Stomach (tissue), 9 donors: ENCODE results near the gene GATA2. TPM values are rescaled to one million over a fixed set of nuclear protein-coding genes. Genes with fewer than 3 reads are reported as not detected.

ENCODE experiments used
- DNase-seq, 2 donors: peaks; one replicate each; pipeline versions ENCODE4 v3.0.0 to v3.0.0-alpha.2; 2013 to 2019
- H3K27ac ChIP-seq, 5 donors: fragments of 200-600 bp in 4 of 5; sonication (generic) in 4 of 5; one replicate each; pipeline ENCODE4 v1.5.1; 2013 to 2019; ENCODE audit warnings: mild to moderate bottlenecking in 1 of 5, moderate library complexity in 1 of 5
- H3K27me3 ChIP-seq, 3 donors: fragments of 200-600 bp; sonication (generic); one replicate each; pipeline ENCODE4 v1.5.1; 2017 to 2019; ENCODE audit warnings: mixed run types in 1 of 3
- H3K36me3 ChIP-seq, 4 donors: fragments of 200-600 bp; sonication (generic); 1 replicate in 3 of 4; 2 replicates in 1 of 4; pipeline ENCODE4 v1.5.1; 2016 to 2019
- H3K4me1 ChIP-seq, 4 donors: fragments of 200-600 bp; sonication (generic); one replicate each; pipeline ENCODE4 v1.5.1; 2016 to 2019
- H3K4me3 ChIP-seq, 4 donors: fragments of 200-600 bp; sonication (generic) in 3 of 4; one replicate each; pipeline ENCODE4 v1.5.1; 2016 to 2019; ENCODE audit warnings: mild to moderate bottlenecking in 1 of 4
- H3K9me3 ChIP-seq, 4 donors: fragments of 200-600 bp; sonication (generic); one replicate each; pipeline ENCODE4 v1.5.1; 2016 to 2019
- EP300 ChIP-seq: sonication (generic); formaldehyde crosslinking; IDR thresholded peaks from one replicate; pipeline ENCODE4 v1.6.1; 2017; ENCODE audit warnings: antibody characterized with exemption
- POLR2A ChIP-seq, 4 donors: fragments of 450-650 bp; IDR thresholded peaks; one replicate each; pipeline ENCODE4 v1.6.1; 2016; ENCODE audit warnings: antibody characterized with exemption in 4 of 4, control low read depth in 2 of 4, mild to moderate bottlenecking in 1 of 4, moderate library complexity in 1 of 4
- POLR2AphosphoS5 ChIP-seq, 3 donors: sonication (generic); formaldehyde crosslinking; IDR thresholded peaks; one replicate each; pipeline ENCODE4 v1.6.1; 2016; ENCODE audit warnings: antibody characterized with exemption in 3 of 3
- WGBS, 5 donors: extraction: QIAGEN DNeasy Blood & Tissue Kit in 3 of 5; methylation state at CpG; one replicate each; pipeline versions ENCODE4 v1.1.5 to v1.1.7; 2013 to 2018; 5-methylcytosine and 5-hydroxymethylcytosine counted together
- intact Hi-C: fragments of 100-400 bp; cut with DNase I; formaldehyde crosslinking; loops from one replicate; pipeline ENCODE4 v1.15.1; 2023; ENCODE audit warnings: low total_unique reads
- polyA plus RNA-seq, 3 donors: library from polyadenylated mRNA; stranded (reverse); fragments of 200-250 nt; gene quantifications; one replicate each; pipeline ENCODE4 v1.2.3, GENCODE V29; 2013
- total RNA-seq, 5 donors: library from RNA; depleted of rRNA; stranded (reverse); fragments of >200 nt; gene quantifications; one replicate each; pipeline versions ENCODE4 v1.1.0 to v1.2.3, GENCODE V29; 2014 to 2016
- TF ChIP-seq, protein P1 (sequence below), 7 experiments: fragments of 450-650 bp in 4 of 7; fragments of 200-600 bp in 3 of 7; sonication (generic) in 3 of 7; IDR thresholded peaks; one replicate each; pipeline ENCODE4 v1.5.1; 2016 to 2019; ENCODE audit warnings: antibody characterized with exemption in 7 of 7, control low read depth in 2 of 7, mild to moderate bottlenecking in 1 of 7
- donor health status: healthy with polysubstance abuse.
- donor health status: Bipolar disorder and iron deficiency.
- donor health status: healthy.

GATA2 gene
- total and polyA plus RNA-seq, 8 donors: 2.3 to 9.1 (median 3.4) TPM

DNA sequence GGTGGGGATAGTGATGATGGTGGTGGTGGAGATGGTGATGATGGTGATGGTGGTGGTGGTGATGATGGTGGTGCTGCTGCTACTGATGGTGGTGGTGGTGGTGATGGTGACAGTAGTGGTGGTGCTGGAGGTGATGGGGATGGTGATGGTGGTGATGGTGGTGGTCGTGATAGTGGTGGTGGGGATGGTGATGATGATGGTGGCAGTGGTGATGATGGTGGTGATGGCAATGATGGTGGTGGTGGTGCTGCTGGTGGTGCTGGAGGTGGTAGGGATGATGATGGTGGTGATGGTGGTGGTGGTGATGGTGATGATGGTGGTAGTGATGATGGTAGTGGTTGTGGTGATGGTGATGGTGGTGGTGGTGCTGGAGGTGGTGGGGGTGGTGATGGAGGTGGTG lies 47.6 kb downstream of the GATA2 start:
- WGBS, 5 donors: 68 to 88% (median 79%) methylated on average over 1 of the region's 1 CpG
- peaks cover 0 to 4% (median 0%) of the 10 kb centered on the region in 3 donors for H3K27me3 ChIP-seq
- no peaks in the 10 kb centered on the region for H3K9me3 ChIP-seq
- no peak for DNase-seq
- TF ChIP-seq EP300 (no peak), POLR2AphosphoS5 (IDR thresholded peaks at IDR 0.05) (no peak), POLR2A (IDR thresholded peaks at IDR 0.05) (no peak)
- TF ChIP-seq, protein P1, sequence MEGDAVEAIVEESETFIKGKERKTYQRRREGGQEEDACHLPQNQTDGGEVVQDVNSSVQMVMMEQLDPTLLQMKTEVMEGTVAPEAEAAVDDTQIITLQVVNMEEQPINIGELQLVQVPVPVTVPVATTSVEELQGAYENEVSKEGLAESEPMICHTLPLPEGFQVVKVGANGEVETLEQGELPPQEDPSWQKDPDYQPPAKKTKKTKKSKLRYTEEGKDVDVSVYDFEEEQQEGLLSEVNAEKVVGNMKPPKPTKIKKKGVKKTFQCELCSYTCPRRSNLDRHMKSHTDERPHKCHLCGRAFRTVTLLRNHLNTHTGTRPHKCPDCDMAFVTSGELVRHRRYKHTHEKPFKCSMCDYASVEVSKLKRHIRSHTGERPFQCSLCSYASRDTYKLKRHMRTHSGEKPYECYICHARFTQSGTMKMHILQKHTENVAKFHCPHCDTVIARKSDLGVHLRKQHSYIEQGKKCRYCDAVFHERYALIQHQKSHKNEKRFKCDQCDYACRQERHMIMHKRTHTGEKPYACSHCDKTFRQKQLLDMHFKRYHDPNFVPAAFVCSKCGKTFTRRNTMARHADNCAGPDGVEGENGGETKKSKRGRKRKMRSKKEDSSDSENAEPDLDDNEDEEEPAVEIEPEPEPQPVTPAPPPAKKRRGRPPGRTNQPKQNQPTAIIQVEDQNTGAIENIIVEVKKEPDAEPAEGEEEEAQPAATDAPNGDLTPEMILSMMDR (IDR thresholded peaks at IDR 0.05): no peak
- H3K27ac ChIP-seq: no peak overlapping the region
- no peak overlapping the region for H3K4me3 ChIP-seq
- H3K4me1 ChIP-seq: no peaks in the 10 kb centered on the region
- intact Hi-C loops: no loop called here
- H3K36me3 ChIP-seq: no peaks in the 10 kb centered on the region

DNA sequence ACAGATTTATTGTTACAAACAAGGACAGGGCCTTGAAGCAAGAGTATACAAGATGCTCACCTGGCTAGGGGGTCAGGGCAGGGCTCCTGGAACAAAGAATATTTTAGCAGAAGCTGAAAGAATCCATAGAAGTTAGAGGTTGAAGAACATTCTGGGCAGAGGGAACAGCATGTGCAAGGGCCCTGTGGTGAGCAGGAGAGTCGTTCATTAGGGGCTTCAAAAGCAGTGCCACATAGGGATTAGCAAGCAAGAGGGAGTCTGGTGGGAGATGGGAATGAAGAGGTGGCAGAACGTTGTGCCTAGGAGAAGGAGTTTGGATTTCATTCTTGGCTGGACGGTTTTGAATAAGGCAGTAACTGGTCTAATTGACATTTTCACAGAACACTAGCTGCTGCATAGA lies 49.2 kb downstream of the GATA2 start:
- WGBS, 5 donors: 51 to 66% (median 58%) methylated on average over 3 of the region's 3 CpGs

DNA sequence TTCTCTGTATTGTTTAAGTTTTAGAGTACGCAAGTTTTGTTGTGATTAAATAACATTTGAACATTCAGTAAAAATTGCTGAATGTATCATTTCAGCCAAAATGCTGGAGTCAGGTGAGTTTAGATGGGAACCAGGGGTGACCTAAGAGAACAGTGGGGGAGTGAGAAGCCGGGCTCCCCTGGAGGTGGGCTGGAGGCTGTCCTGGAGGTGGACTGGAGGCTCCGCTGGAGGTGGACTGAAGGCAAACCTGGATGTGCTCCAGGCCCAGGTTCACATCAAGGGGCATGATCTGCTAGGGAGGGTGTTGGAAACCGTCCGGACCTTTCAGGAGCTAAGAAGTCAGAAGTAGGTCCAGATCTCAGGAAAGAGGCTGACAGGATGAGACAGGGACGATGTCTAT lies 50.1 kb downstream of the GATA2 start:
- H3K36me3 ChIP-seq: no peaks in the 10 kb centered on the region
- H3K9me3 ChIP-seq: no peaks in the 10 kb centered on the region
- peaks cover 0 to 22% (median 0%) of the 10 kb centered on the region in 3 donors for H3K27me3 ChIP-seq
- TF ChIP-seq POLR2AphosphoS5 (IDR thresholded peaks at IDR 0.05) (no peak), EP300 (no peak), POLR2A (IDR thresholded peaks at IDR 0.05) (no peak)
- TF ChIP-seq, protein P1 (IDR thresholded peaks at IDR 0.05): no peak
- no peak overlapping the region for H3K4me3 ChIP-seq
- H3K4me1 ChIP-seq: no peaks in the 10 kb centered on the region
- intact Hi-C loops: no loop called here
- WGBS, 5 donors: 89 to 94% (median 90%) methylated on average over 6 of the region's 6 CpGs
- DNase-seq: no peak
- no peak overlapping the region for H3K27ac ChIP-seq

More for the DNA sequence above, 49.2 kb downstream of the GATA2 start:
- no peak for DNase-seq
- H3K4me1 ChIP-seq: no peaks in the 10 kb centered on the region
- H3K9me3 ChIP-seq: no peaks in the 10 kb centered on the region
- intact Hi-C loops: no loop called here
- H3K27me3 ChIP-seq: peaks cover 0 to 14% (median 0%) of the 10 kb centered on the region in 3 donors
- no peak overlapping the region for H3K4me3 ChIP-seq
- TF ChIP-seq, protein P1 (IDR thresholded peaks at IDR 0.05): no peak
- TF ChIP-seq POLR2A (IDR thresholded peaks at IDR 0.05) (no peak), EP300 (no peak), POLR2AphosphoS5 (IDR thresholded peaks at IDR 0.05) (no peak)
- no peak overlapping the region for H3K27ac ChIP-seq
- no peaks in the 10 kb centered on the region for H3K36me3 ChIP-seq

DNA sequence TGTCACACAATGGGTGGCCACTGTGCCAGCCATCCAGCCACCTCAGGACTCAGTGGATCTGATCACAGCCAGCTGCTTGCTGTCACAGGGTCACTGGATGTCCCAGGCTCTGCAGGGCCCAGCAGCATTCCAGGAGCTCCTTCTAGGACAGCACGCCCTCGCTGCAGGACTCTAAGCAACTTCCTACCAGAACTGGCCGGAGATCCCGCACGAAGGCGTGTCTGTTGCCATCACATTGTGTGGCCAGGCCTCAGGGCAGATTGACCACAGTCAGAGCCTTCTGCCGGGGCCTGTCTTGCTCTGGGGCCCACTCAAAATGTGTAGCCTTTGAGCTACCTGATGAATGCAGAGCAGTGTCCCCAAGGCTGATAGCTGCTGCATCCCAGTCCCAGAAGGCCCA lies 50.9 kb downstream of the GATA2 start:
- Histone ChIP-seq H3K4me1 (no peaks in the 10 kb centered on the region), H3K36me3 (no peaks in the 10 kb centered on the region), H3K27ac (no peak overlapping the region), H3K9me3 (no peaks in the 10 kb centered on the region), H3K4me3 (no peak overlapping the region), H3K27me3 (peaks cover 0 to 22% (median 0%) of the 10 kb centered on the region in 3 donors)
- TF ChIP-seq EP300: no peak
- TF ChIP-seq POLR2AphosphoS5 (IDR thresholded peaks at IDR 0.05): no peak
- no peak for TF ChIP-seq POLR2A (IDR thresholded peaks at IDR 0.05)
- TF ChIP-seq, protein P1 (IDR thresholded peaks at IDR 0.05): no peak
- DNase-seq: no peak
- intact Hi-C loops: no loop called here
- WGBS, 5 donors: 64 to 87% (median 79%) methylated on average over 3 to 7 of the region's 7 CpGs
